ENCODE results near the gene LCN9.

LCN9 gene

DNA sequence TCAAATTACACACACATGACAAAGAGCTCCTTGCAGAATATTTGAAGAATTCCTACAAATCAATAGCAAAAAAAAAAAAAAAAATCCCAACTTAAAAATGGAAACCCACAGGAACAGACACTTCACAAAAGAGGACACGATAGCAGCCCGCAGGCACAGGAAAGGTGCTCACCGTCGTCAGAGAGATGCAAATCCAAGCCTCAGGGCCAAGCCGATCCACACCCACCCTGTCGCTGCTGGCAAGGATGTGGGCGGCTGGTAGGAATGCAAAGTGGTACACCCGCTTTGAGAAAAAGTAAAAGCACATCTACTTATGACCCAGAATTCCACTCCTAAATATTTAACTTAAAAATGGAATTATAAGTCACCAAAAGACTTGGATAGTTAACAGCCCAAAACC lies 10.8 kb downstream of the LCN9 start:
- no peak for DNase-seq

DNA sequence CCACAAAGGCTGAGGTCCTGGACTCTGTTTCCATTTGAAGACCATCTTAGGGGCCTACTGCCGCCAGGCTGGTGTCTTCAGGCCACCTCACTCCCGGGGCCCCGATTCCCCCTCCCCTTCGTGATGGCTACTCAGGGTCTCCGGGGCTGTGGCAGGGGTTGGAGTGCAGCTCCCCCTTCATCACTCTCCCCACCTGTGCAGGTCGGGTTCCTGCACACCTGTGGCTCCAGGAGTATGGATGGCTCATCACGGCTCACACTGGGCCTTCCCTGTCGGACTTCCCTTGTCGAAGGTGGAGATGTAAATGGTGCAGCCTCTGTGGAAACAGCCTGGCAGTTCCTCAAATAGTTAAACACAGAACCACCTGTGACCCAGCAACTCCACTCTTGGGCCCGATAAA lies 11.9 kb downstream of the LCN9 start:
- no peak for DNase-seq

DNA sequence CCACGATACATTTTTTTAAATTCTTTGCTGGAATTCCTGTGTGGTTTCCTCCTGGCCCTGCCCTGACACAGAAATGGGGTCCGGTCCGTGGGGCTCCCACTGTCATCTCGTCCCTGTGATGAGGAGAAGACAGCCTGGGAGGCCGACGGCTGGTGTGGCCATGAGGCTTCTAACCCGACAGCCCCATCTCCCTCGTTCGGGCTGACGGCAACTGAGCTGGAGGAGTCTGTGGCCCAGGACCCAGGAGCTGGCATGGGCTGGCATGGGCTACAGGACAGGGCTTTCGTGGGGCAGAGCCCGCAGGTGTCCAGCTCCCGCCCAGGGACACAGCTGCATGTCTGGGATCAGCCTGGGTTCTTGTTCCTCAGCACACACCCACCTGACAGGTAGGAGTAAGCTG lies 13.8 kb downstream of the LCN9 start:
- no peak for DNase-seq

DNA sequence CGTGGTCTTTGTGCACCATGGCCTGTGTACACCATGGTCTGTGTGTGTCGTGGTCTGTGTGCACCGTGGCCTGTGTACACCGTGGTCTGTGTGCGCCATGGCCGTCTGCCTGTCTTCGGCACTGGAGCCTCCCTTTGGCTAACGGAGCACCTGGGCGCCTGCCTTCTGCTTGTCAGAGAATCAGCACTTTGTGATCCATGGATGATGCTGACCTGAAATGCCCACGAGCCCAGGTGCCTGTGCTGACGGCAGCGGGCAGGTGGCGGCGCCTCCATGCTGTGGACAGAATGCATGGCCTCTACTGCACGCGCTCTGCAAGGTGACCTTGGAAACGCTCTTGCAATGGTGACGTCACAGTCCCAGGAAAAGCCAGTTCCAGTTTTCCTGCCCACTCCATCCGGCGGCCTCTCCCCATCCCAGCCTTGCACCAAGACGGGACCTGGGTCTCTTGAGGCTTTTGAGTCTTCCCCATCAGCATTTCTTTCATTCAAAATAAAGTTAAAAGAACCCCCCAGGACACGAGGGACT lies 14.6 kb downstream of the LCN9 start:
- DNase-seq = no peak

DNA sequence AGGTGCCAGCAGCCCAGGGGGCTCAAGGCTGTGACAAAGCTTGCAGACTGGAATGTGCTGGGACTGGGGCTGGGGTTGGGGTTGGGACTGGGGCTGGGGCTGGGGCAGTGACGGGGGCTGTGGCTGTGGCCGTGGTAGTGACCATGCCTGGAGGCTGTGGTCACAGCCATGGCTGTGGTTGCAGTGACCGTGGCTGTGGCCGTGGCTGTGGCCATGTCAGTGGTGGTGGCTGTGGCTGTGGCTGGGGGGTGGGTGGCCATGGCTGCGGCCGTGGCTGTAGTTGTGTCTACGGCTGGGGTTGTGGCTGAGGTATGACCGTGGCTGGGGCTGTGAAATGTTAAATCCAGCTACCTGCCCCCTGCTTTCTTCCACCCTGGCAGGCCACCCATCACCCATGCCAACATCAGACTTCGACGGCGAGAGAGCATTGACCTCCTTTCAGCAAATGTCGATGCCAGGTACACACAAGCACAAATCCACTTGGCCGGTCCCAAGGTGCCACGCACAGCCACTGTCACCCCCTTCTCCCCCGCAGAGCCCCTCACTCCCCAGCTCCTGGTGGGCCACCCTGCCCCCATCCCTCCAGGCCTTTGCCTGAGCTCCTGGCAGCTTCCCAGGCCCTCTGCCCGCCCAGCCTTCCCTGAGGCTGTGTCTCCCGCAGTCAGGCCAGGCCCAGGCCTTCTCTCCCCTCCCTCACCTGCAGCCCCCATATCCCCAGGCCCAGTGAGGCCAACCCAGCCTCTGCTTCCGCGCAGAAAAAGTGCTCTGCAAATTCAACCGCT lies 15.3 kb downstream of the LCN9 start:
- no peak for DNase-seq

DNA sequence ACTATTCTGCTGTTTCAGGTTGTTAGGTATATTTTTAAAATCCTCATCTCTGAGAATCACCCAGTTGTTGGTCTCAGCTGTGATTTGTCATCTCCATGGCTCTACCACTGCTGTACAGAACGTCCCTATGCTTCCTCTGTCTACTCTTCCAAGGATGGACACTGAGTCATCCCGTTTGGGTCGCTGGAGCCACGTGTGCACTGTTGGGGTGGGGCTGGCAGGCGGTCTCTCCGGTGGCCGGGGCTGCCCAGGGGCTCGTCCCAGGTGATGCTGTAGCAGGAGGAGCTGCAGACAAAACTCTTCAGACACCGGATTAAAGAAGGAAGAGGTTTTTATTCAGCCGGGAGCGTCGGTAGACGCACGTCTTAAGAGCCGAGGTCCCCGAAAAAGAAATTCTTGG lies 16.9 kb downstream of the LCN9 start:
- DNase-seq = no peak

DNA sequence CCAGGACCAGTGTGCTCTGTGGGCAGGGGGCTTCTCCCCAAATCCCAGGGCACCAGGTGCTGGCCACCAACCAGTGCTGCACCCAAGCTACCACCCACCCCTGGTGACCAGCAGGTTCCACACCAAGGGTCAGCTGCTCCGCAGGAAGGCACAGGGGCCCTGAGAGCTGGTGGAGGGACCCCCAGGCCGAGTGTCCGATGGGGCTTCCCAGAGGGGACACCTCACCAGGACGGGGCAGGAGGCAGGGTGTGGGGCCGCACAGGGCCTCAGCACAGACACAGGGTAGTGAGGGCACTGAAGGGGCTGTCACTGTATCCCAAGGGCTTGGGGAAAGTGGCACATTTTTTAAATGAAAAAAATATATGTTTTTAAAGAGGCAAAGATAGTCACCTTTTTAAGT lies 18.1 kb downstream of the LCN9 start:
- DNase-seq = no peak

DNA sequence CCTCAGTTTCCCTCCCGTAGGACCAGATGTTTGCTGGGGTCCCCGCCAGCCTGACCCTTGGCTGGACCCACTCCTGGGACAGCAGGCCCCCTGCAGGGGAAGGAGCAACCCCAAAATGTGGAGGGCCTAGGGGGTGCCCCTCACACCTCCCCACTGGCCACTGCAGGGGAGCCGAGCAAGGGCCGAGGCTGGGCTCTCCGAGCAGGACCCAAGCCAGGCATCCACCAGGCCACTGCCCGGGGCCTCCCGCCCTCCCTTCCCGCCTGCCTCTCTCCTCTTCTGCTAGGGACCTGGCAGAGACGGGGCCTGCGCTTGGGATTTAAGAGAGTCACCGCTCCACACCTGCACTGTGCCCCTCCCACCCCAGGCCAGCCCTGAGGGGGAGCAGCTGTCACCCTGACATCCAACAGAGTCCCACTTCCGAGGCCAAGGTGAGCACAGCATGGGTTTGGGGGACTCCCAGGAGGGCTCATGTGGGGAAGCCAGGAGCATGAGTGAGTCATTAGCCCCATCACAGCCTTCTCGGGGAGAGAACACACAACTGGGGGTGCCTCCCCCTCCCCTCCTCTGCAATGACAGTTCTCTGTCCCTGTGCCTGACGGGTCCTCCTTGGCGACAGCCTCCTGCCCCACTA lies 20.4 kb downstream of the LCN9 start:
- no peak for DNase-seq

DNA sequence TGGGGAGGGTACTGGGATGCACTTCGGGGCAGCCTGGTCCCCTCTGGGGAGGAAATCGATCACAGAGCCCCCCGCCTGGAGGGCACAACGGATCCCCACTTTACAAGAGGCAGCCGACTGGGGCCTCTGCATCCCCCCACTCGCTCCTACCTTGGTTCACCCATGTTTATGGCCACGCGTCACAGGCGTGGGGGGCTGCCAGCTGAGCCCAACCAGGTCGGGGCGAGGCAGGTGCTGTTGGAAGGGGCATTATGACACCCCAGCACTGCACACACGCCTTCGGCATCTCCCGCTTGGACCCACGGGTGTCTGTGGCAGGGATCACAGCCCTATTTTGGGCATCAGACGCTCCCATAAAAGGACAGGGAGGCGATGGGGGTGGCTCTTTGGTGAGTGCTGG lies 21.6 kb downstream of the LCN9 start:
- no peak for DNase-seq

DNA sequence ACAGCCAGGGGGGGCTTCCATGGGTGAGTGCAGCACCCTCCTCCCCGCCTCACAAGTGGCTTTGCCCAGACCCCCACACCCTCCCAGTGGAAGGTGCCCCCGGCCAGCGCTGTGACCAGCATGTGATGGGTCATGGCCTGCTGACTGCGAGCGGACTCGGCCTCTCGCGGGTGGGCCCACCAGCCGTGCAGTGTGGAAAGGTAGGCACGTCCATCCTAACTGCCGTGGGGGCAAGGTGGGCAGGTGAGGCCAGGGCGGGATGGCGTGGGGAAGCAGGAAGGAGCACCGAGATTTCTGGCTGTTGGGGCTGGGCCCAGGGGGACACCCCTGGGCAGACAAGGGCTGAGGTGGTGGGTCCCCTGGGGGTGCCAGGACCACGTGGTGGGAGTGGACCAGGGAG lies 24.1 kb downstream of the LCN9 start:
- DNase-seq = no peak

DNA sequence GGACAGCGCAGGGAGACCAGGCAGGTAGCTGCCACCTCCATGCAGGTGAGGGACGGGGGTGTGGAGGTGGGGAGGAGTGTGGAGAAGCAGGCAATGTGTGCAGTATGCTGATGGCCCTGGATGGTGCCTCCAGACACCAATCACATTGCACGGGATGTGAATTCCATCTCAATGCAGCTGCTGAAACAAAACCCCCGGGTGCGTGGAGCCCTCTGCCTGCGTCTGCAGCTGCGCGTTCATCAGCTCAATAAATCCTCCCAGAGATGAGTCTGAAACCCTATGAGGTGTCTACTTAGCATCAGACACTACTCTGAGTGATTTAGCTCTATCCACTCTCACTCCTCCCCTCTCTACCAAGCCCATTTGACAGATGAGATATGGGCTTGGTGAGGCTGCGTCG lies 25.9 kb downstream of the LCN9 start:
- no peak for DNase-seq

DNA sequence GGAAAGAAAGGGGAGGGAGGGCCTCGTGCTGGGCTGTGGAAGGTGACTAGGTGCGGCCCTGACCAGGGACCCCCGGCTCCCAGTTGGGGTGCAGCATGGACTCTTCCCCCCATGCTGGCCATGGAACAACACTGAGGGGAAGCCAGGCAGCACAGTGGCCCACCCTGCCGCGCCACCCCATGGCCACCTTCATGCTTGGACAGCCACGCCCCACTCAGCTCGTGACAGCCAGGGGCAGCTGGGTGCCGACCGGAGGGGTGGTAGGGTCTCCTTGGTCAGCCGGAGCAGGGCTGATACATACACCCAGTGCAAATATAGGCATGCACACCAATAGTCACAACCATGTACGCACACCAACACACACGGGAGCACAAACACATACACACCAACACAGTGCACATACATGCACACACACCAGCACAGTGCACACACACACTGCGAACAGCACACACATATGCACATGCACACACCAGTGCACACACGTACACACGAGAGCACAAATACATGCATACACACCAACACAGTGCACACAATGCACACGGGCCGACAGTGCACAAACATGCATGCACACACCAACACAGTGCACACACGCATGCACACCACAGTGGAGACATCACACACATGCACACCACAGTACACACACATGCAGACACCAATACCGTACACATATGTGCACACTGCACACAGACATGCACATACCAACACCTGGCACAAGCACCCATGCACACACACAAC lies 27.9 kb downstream of the LCN9 start:
- no peak for DNase-seq

DNA sequence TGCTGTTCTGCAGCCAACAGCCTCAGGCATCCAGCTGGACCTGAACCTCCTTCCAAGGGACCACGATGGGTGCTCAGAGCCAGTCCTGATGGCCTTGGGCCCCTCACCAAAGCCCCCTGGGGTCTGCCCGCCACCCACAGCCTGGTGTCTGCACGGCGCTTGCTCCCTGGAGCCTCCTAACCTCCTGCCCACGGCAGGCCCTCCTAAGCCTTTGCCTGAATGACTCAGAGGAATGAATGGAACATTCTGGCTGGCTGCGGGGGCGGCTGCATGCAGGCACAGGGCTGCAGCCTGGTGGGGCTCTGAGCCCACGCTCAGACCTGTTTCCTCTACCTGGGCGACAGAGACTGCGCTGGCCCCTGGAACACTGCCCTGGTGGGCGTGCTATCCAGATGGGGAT lies 29.3 kb downstream of the LCN9 start:
- no peak for DNase-seq

DNA sequence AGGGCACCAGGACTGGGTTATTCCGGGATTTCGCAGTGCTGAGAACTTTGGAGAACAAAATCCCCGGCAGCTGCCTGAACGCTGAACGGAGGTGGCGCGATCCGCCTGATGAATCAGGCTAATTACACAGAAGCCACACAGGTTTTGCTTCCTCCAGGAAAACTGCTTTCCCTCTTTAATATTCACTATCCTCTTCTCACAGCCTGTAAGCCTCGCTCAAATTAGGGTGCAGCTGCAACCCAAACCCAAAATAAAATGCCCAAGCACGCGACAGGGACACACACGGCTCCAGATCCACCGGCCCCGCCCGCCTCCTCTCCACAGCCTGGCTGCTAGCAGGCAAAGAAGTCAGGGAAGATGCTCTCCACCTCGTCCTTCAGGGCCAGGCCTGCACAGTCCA lies 30.2 kb downstream of the LCN9 start:
- DNase-seq = no peak

DNA sequence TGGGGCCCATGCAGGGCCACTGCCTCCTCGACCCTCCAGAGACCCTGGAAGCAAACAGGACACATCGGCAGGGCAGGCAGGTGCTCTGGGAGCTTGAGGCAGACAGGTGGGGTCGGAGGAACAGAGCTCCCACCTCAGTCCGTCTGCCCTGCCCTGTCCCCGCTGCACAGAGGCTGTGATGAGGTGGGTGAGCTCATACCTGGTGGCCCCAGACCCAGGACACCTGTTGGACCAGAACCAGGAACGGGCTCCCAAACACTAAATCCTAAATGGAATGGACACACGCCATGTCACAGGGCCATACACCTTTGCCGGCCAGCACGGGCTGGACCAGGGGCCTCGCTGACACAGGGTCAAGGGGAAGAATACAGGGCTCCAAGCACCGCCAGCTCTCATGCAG lies 30.7 kb downstream of the LCN9 start:
- DNase-seq = no peak

DNA sequence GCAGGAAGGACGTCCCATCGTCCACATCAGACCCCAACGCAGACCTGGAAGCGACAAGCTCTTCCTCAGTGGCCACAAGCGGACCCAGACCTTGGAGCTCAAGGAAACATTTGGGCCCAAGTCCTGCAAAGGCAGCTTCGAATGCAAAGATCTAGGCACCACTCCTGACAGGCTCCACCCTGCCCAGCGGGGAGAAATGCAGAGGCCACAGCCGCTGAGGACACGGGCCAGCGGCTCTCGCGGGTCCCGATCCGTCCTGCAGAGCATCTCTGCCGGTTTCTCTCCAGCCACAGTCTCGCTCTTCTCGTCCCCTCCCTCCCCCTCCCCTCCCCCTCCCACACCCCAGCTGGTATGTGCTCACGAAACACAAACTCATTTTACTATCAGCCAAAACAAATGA lies 31.3 kb downstream of the LCN9 start:
- no peak for DNase-seq

DNA sequence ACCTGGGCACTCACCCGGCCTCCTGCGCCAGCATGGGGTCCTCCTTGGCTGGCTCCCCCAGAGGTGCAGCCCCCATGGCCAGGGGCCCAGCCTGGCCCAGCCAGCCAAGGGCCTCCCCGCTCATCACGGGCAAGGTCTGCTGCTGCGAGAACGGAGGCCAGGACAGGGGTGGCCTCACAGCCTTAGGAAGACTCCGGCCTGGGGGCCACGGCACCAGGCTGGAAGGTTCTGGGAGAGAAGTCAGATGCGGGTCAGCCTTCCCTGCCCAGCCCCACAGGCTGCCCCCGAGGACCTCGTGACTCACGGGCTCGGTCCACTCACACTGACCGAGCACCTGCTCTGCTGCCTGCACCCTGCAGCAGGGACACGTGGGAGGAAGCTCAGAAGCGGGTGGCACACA lies 31.9 kb downstream of the LCN9 start:
- no peak for DNase-seq

DNA sequence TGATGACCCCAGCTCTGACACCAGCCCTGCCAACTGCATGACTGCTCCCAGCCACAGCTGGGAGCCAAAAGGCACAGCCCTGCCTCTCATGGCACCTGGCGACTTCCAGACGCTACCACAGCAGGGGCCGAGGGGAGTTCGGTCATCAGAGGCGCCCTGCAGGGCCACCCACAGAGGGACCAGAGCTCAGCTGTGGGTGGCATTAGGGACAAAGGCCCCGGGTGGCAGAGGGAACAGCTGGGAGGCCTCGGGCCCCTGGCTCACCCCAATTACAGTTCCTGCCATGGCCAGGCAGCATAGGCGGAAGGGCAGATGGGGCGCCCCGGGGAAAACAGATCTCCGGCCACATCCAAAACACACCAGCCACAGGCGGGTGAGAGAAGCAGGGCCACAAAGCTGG lies 32.5 kb downstream of the LCN9 start:
- DNase-seq = no peak

DNA sequence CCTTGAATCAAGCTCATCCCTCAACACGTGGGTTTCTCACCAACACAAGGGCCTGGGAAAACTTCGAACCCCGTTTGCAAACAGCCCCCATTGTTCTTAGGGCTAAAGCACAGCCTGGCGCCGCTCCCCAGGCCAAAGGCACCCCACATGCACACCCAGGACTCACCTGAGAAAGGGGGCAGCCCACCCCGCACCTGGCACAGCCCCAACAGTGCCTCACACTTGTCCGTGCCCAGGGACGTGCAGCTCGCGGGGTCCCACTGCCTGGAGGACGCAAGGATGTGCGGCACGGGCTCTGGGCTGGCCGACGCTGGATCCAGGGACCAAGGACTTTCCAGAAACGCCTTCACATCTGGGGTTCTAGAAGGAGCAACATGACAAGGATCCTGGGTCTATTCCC lies 33.3 kb downstream of the LCN9 start:
- no peak for DNase-seq

DNA sequence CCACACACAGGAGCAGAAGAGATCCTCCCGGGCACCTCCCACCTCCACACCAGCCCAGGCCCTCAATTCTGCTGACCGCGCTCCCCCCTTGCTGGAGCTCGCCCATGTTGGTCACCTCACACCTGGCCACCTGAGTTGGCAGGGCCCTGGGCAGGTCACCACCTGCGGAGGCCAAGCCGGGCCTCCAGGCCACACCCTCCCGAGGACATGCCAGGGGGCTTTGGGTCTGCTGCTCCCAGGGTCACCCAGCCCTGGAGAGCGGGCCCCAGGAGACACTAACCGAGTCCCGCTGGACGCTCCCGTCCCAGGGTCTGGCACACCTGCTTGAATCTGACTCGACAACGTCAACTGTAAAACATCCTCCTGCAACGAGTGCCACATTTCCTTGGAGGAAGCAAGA lies 34.1 kb downstream of the LCN9 start:
- no peak for DNase-seq

DNA sequence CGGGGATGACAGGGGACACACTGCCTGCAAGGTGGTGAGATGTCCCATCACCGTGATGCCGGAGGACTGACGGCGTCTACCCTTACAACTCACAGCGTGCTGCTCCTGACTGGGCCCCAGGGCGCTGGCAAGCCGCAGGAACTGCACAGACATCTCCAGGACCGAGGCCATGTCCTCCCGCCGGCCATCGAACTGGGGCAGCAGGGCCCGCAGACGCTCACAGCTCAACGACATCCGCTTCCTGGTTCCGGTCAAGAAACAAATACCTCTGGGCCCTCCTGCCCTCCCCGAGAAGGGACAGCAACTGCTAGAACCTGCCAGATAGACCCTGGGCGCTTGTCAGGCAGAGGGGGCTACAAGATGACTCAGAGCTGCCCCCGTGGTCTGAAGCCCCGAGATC lies 35.1 kb downstream of the LCN9 start:
- DNase-seq = no peak

DNA sequence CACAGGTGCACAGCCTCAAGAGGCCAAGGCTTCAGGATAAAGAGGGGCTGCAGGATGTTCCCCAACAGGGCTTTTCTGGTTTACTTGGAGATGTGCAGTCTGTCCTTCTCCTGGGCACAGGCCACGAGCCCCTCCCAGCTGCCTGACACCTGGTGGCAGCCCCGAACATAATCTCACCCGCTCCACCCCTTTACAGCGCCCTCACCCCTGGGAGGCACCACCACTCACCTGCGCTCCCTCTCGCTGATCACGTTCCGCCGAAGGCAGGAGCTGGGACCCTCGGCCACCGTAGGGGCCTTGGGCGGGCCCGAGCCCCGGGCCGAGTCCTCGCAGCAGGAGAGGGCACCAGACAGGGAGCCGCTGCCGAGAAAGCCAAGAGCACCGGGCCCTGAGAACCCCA lies 35.7 kb downstream of the LCN9 start:
- no peak for DNase-seq

DNA sequence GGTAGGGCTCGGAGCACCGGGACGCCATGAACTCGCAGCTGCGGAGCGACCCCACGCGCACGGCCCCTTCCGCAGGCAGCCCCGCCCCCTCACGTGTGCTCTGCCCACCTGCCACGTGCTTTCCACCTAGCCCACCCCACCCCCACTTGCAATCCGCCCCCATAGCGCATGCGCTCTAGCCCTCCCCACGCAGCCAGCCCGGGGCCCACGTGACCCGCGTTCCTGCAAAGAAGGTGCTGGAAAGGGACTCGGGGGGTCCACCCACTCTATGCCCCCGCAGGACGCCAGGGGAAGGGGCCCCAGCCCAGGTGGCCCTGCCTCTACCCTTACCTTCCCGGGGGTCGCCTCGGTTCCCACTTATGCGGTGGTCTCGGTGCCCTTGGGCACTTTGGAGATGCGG lies 36.3 kb downstream of the LCN9 start, which contains the start of gene SOHLH1:
Gene SOHLH1, minus strand, starts transcription at position 42 of the 400 bp plus-strand sequence. Its CDS starts 14 bp downstream, at position 28.
- no peak for DNase-seq

DNA sequence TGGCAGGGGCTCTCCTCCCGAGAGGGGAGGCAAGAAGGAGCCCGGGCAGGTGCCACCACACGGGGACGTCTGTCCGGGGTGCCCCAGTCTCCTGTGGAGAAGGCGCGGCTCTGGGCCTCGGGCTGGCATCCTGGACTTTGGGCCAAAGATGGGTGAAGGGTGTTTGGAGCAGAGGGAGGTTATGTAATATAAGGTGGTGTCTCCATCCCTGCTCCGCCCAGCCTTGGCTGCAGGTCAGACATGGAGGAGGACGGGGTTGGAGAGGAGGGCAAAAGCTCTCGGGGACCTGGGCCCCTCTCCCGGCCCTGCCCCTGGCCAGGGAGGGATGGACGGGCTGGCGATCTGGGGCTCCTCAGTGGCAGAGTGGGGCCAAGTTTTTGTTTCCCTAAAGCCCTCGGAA lies 37.4 kb downstream of the LCN9 start:
- DNase-seq = no peak
